Gastroesophageal sphincter (tissue), 4 donors: ENCODE data around the gene CARD16. TPM values are rescaled to one million over a fixed set of nuclear protein-coding genes. Genes with fewer than 3 reads are reported as not detected.
A peak's percentile ranks its signal among the peaks of the same experiment; 100 is the strongest.
"Not testable (repeated sequence)": the region's sequence is repeated elsewhere in the genome, so short reads cannot be mapped to it uniquely, and the experiment has no call there.

Source experiments
- ATAC-seq: fragments of 150-250 bp; one replicate; pipeline ENCODE4 v1.9.1; 2016; ENCODE audit warnings: mild to moderate bottlenecking, moderate library complexity
- H3K27ac ChIP-seq, 4 donors: fragments of 200-600 bp; sonication (generic) in 3 of 4; 1 replicate in 3 of 4; 2 replicates in 1 of 4; pipeline ENCODE4 v1.5.1; 2016 to 2019
- H3K27me3 ChIP-seq: fragments of 200-600 bp; sonication (generic); one replicate; pipeline ENCODE4 v1.5.1; 2019
- H3K36me3 ChIP-seq, 2 donors: fragments of 200-600 bp; sonication (generic); one replicate each; pipeline ENCODE4 v1.5.1; 2019; ENCODE audit warnings: control low read depth in 1 of 2
- H3K4me1 ChIP-seq, 3 donors: fragments of 200-600 bp; sonication (generic); 1 replicate in 2 of 3; 2 replicates in 1 of 3; pipeline ENCODE4 v1.5.1; 2016 to 2019; ENCODE audit warnings: control low read depth in 2 of 3
- H3K4me3 ChIP-seq, 2 donors: fragments of 200-600 bp; sonication (generic); one replicate each; pipeline ENCODE4 v1.5.1; 2019; ENCODE audit warnings: mild to moderate bottlenecking in 1 of 2, moderate library complexity in 1 of 2
- H3K9me3 ChIP-seq, 3 donors: fragments of 200-600 bp; sonication (generic); one replicate each; pipeline ENCODE4 v1.5.1; 2017 to 2019; ENCODE audit warnings: control low read depth in 2 of 3
- EP300 ChIP-seq: sonication (generic); formaldehyde crosslinking; IDR thresholded peaks from one replicate; pipeline ENCODE4 v1.6.1; 2017; ENCODE audit warnings: antibody characterized with exemption, mild to moderate bottlenecking
- POLR2A ChIP-seq, 2 donors: fragments of 450-650 bp; IDR thresholded peaks; one replicate each; pipeline ENCODE4 v1.6.1; 2017; ENCODE audit warnings: antibody characterized with exemption in 2 of 2, mild to moderate bottlenecking in 2 of 2, moderate library complexity in 1 of 2
- POLR2AphosphoS5 ChIP-seq: sonication (generic); formaldehyde crosslinking; IDR thresholded peaks from one replicate; pipeline ENCODE4 v1.6.1; 2017; ENCODE audit warnings: antibody characterized with exemption
- WGBS, 2 donors: methylation state at CpG; one replicate each; pipeline ENCODE4 v1.1.5; 2018; ENCODE audit warnings: low coverage in 1 of 2; 5-methylcytosine and 5-hydroxymethylcytosine counted together
- total RNA-seq, 4 donors: library from RNA; depleted of rRNA; stranded (reverse); fragments of >200 nt; gene quantifications; one replicate each; pipeline ENCODE4 v1.1.0, GENCODE V29; 2016
- TF ChIP-seq, protein P1 (sequence below), 4 experiments: fragments of 200-600 bp in 2 of 4; fragments of 450-650 bp in 2 of 4; sonication (generic) in 1 of 4; IDR thresholded peaks; one replicate each; pipeline ENCODE4 v1.5.1; 2017 to 2019; ENCODE audit warnings: antibody characterized with exemption in 4 of 4, mild to moderate bottlenecking in 2 of 4, moderate library complexity in 2 of 4

The CARD16 gene
- total RNA-seq, 4 donors from 2014 or later: 3.0 to 4.3 (median 3.3) TPM

DNA sequence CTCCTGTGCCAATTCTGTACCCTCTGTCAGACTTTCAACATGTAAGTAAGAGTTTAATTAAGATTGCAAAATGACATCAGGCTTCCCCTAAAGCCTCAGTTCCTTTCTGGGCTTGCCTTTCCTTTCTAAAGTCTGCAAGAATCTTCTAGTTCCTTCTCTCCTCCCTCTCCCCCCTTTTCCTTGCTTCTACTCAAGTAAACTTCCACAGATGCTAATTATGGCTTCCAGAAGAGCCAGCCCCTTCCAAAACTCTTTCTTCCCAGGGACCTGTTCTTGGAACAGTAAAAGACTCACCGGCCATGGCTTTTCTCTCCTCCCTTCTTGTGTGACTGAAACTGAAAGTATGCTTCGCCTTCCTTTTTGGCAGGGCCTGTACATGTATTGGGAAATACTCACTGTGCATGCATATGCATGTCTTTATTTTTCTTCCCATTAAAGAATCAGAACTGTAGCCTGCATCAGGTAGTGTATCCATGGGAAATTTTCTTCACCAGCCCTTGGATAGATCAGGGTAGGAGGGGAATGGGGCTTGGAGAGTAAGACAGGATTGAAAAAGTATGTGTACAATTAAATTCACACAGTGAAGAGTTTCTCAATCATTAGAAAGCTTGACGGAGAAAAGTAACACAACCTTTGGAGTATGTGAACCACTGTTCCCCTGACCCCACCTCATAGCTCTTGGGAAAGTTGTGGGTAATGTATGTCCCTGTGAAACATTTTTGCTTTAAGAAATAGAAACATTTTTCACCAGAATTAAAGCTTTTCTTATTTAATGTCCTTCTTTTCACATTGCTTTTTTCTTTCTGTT is 10.1 kb downstream of the CARD16 start, which contains the start of gene CASP1:
CASP1 (minus strand) TSS at position 332 of the 808 bp plus-strand sequence; CDS start at position 301, 31 bp downstream.
- H3K9me3 ChIP-seq: no peaks in the 10 kb centered on the region
- 24 to 42% methylated on average over 3 of the region's 3 CpGs for WGBS, 2 donors
- no peaks in the 10 kb centered on the region for H3K27me3 ChIP-seq
- peaks cover 0 to 5% of the 10 kb centered on the region in 2 donors for H3K36me3 ChIP-seq
- H3K4me3 ChIP-seq: peak within 1 kb of the TSS; percentile 31 to 42
- TF ChIP-seq EP300 (no peak), POLR2AphosphoS5 (peak; percentile 73), POLR2A (IDR thresholded peaks at IDR 0.05) (no peak)
- TF ChIP-seq, protein P1, sequence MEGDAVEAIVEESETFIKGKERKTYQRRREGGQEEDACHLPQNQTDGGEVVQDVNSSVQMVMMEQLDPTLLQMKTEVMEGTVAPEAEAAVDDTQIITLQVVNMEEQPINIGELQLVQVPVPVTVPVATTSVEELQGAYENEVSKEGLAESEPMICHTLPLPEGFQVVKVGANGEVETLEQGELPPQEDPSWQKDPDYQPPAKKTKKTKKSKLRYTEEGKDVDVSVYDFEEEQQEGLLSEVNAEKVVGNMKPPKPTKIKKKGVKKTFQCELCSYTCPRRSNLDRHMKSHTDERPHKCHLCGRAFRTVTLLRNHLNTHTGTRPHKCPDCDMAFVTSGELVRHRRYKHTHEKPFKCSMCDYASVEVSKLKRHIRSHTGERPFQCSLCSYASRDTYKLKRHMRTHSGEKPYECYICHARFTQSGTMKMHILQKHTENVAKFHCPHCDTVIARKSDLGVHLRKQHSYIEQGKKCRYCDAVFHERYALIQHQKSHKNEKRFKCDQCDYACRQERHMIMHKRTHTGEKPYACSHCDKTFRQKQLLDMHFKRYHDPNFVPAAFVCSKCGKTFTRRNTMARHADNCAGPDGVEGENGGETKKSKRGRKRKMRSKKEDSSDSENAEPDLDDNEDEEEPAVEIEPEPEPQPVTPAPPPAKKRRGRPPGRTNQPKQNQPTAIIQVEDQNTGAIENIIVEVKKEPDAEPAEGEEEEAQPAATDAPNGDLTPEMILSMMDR (IDR thresholded peaks at IDR 0.05): no peak
- peaks cover 0 to 4% (median 2%) of the 10 kb centered on the region in 3 donors for H3K4me1 ChIP-seq
- peak; percentile 88 for ATAC-seq
- H3K27ac ChIP-seq: peak within 1 kb of the TSS; percentile 31 to 76 (median 66)

DNA sequence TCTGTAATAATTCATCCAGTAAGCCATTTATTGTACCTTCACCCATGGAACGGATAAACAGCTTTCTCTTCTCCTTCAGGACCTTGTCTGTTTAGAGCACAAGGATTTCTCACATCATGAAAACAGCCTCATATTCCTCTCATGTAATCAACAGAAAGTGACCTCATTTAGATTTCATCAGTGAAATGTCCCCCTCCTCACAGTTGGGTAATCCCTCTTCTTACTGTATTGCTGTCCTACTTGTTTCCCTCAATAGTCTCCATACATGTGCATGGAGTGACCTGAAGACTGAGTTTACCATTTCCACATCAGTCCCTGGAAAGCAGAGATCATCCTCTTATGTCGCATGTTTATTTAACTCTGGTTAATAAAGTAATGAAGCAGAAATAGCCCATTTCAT is 10.7 kb downstream of the CARD16 start:
- not testable (repeated sequence) for H3K9me3 ChIP-seq, ATAC-seq, H3K27me3 ChIP-seq, H3K4me1 ChIP-seq
- Histone ChIP-seq H3K4me3 (peak overlapping the region; percentile 31 to 42), H3K36me3 (peaks cover 0 to 12% of the 10 kb centered on the region in 2 donors), H3K27ac (peak overlapping the region in 3 of 4 donors; percentile 63 to 76 (median 70))
- WGBS, 2 donors: 46 to 54% methylated on average over 2 of the region's 2 CpGs

DNA sequence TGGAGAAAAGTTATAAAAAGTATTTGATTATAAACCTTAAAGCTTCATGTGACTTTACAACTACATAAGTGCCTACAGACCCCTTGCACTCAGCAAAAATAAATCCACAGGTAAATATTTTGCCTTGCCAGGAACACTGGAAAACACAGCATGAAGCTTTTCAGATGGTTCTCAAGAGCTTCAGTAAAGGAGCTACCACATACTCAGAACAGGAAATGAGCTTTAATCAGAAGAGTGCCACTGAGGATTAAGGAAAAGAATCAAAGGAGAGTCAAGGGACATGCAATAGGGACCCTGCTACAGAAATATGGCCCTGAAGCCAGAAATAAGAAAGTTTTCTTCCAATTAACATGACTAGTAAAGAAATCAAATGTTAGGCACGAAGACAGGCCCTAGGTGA is 11.4 kb downstream of the CARD16 start:
- peaks cover 0 to 4% (median 2%) of the 10 kb centered on the region in 3 donors for H3K4me1 ChIP-seq
- TF ChIP-seq, protein P1 (IDR thresholded peaks at IDR 0.05): no peak
- TF ChIP-seq POLR2A (IDR thresholded peaks at IDR 0.05) (no peak), POLR2AphosphoS5 (no peak), EP300 (no peak)
- no peak for ATAC-seq
- WGBS, 2 donors: 100% methylated on average over 1 of the region's 1 CpG
- H3K9me3 ChIP-seq: no peaks in the 10 kb centered on the region
- H3K27me3 ChIP-seq: no peaks in the 10 kb centered on the region
- H3K27ac ChIP-seq: peak overlapping the region in 2 of 4 donors; percentile 63 to 76
- peak overlapping the region in 1 of 2 donors; percentile 42 for H3K4me3 ChIP-seq
- peaks cover 0 to 18% of the 10 kb centered on the region in 2 donors for H3K36me3 ChIP-seq

- peak; percentile 26 for ATAC-seq
- no peak for TF ChIP-seq POLR2AphosphoS5
- TF ChIP-seq POLR2A (IDR thresholded peaks at IDR 0.05): no peak
- TF ChIP-seq, protein P1 (IDR thresholded peaks at IDR 0.05): no peak
- no peak for TF ChIP-seq EP300
- Histone ChIP-seq H3K27ac (no peak overlapping the region), H3K9me3 (no peaks in the 10 kb centered on the region), H3K27me3 (no peaks in the 10 kb centered on the region), H3K36me3 (peaks cover 0 to 18% of the 10 kb centered on the region in 2 donors), H3K4me3 (peak overlapping the region in 1 of 2 donors; percentile 42), H3K4me1 (peaks cover 0 to 4% (median 2%) of the 10 kb centered on the region in 3 donors)
- WGBS, 2 donors: 91 to 94% methylated on average over 2 to 3 of the region's 3 CpGs
Measured at GRCh38 chr11:105033343-105033742, 11.8 kb downstream of the CARD16 start.

DNA sequence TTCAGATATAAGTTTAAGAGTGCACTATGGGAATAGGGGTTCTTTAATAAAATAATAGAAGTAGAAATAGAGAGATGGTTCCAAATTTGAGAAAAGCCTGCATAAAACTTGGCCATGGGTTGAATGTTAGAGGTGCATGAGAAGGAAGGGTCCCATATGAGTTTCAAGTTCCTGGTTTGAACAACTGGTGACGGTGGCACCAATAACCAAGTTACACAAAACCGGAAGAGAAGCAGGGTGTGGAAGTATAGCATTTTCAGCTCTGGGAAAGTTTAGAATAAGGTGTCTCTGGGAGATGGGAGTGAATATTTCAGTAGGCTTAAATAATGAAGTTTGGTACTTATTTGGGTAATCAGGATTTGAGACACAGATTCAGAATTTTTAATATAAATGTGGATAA is 12.6 kb downstream of the CARD16 start:
- 80 to 89% methylated on average over 2 of the region's 2 CpGs for WGBS, 2 donors
- Histone ChIP-seq H3K4me3 (no peak overlapping the region), H3K4me1 (peaks cover 0 to 4% (median 2%) of the 10 kb centered on the region in 3 donors), H3K27ac (no peak overlapping the region), H3K36me3 (peaks cover 0 to 18% of the 10 kb centered on the region in 2 donors), H3K9me3 (no peaks in the 10 kb centered on the region), H3K27me3 (no peaks in the 10 kb centered on the region)
- TF ChIP-seq POLR2AphosphoS5 (no peak), EP300 (no peak), POLR2A (IDR thresholded peaks at IDR 0.05) (no peak)
- TF ChIP-seq, protein P1 (IDR thresholded peaks at IDR 0.05): no peak
- ATAC-seq: no peak
